ENCODE results near the gene UBE2J2.

GRCh38 chr1:1292442-1292779, 18.8 kb upstream of the UBE2J2 start:
- TF ChIP-seq CTCF (IDR thresholded peaks at IDR 0.05) (no peak), POLR2AphosphoS5 (IDR thresholded peaks at IDR 0.05; ENCODE audit: insufficient read depth in 1 of 2, low read depth in 1 of 2) (no peak)
